HEK293 (cell line): ENCODE measurements around the gene GSG1L.

ENCODE experiments used
- CTCF ChIA-PET: fragments of 350-600 bp; formaldehyde crosslinking; extraction: SDS; loops from one replicate; lab custom pipeline; 2021; ENCODE audit warnings: antibody characterized with exemption; lab: Yijun Ruan, JAX
- POLR2A ChIA-PET: fragments of 300-600 bp; formaldehyde crosslinking; extraction: SDS; loops from one replicate; lab custom pipeline; 2020; ENCODE audit warnings: antibody characterized with exemption, inconsistent platforms; lab: Yijun Ruan, JAX
- H3K27ac ChIP-seq: fragments of 200-500 bp; sonication (Bioruptor generic); 2 replicates; pipeline ENCODE4 v1.5.1; 2014; ENCODE audit warnings: low read depth, low read length, control low read depth, inconsistent platforms; ENCODE audit errors: extremely low read depth
- H3K36me3 ChIP-seq, 2 experiments: fragments of 200-500 bp in 1 of 2; sonication (Bioruptor generic) in 1 of 2; 1 replicate in 1 of 2; 2 replicates in 1 of 2; pipeline ENCODE4 v1.5.1; 2014 to 2017; ENCODE audit warnings: inconsistent platforms in 2 of 2, low read length in 2 of 2; ENCODE audit not compliant: control insufficient read depth in 2 of 2, insufficient read depth in 1 of 2
- H3K4me1 ChIP-seq: fragments of 200-500 bp; sonication (Bioruptor generic); 2 replicates; pipeline ENCODE4 v1.5.1; 2014; ENCODE audit warnings: mild to moderate bottlenecking, low read length, inconsistent platforms; ENCODE audit not compliant: control insufficient read depth, insufficient read depth
- H3K4me3 ChIP-seq: 2 replicates; pipeline ENCODE4 v1.5.1; 2011; ENCODE audit warnings: low read depth, mild to moderate bottlenecking, control low read depth, low read length, moderate library complexity
- H3K9me3 ChIP-seq: fragments of 200-500 bp; sonication (Bioruptor generic); 2 replicates; pipeline ENCODE4 v1.5.1; 2014; ENCODE audit warnings: low read depth, low read length, inconsistent platforms; ENCODE audit not compliant: control insufficient read depth, insufficient read depth
- AEBP2 ChIP-seq: fragments of 450-650 bp; formaldehyde crosslinking; IDR thresholded peaks from 2 replicates; pipeline ENCODE4 v1.5.1; 2016; ENCODE audit warnings: missing biosample characterization, missing genetic modification characterization, borderline replicate concordance
- GFI1B ChIP-seq: fragments of 450-650 bp; formaldehyde crosslinking; IDR thresholded peaks from 2 replicates; pipeline ENCODE4 v1.5.1; 2016; ENCODE audit warnings: missing biosample characterization, missing genetic modification characterization
- KLF9 ChIP-seq: fragments of 450-650 bp; formaldehyde crosslinking; IDR thresholded peaks from 2 replicates; pipeline ENCODE4 v1.5.1; 2016; ENCODE audit warnings: missing biosample characterization, missing genetic modification characterization, low read depth
- PRDM2 ChIP-seq: fragments of 450-650 bp; formaldehyde crosslinking; IDR thresholded peaks from 2 replicates; pipeline ENCODE4 v1.5.1; 2016; ENCODE audit warnings: missing biosample characterization, missing genetic modification characterization, borderline replicate concordance
- ZBTB26 ChIP-seq: fragments of 450-650 bp; formaldehyde crosslinking; optimal IDR thresholded peaks from 2 replicates; pipeline ENCODE3; 2016; ENCODE audit warnings: missing biosample characterization, mild to moderate bottlenecking, missing genetic modification characterization
- ZNF16 ChIP-seq: fragments of 450-650 bp; formaldehyde crosslinking; IDR thresholded peaks from 2 replicates; pipeline ENCODE4 v1.5.1; 2016; ENCODE audit warnings: low read depth, missing biosample characterization, missing genetic modification characterization
- ZNF19 ChIP-seq: fragments of 450-650 bp; formaldehyde crosslinking; IDR thresholded peaks from 2 replicates; pipeline ENCODE4; 2016; ENCODE audit warnings: missing biosample characterization, missing genetic modification characterization, low read depth
- ZNF223 ChIP-seq: fragments of 450-650 bp; formaldehyde crosslinking; IDR thresholded peaks from 2 replicates; pipeline ENCODE4 v1.5.1; 2016; ENCODE audit warnings: missing biosample characterization, missing genetic modification characterization
- ZNF23 ChIP-seq: fragments of 450-650 bp; formaldehyde crosslinking; IDR thresholded peaks from 2 replicates; pipeline ENCODE4 v1.5.1; 2016; ENCODE audit warnings: missing biosample characterization, missing genetic modification characterization, borderline replicate concordance
- ZNF366 ChIP-seq: fragments of 450-650 bp; formaldehyde crosslinking; conservative IDR thresholded peaks from 2 replicates; pipeline ENCODE4 v1.5.1; 2016; ENCODE audit warnings: missing biosample characterization, missing genetic modification characterization
- ZNF416 ChIP-seq: fragments of 450-650 bp; formaldehyde crosslinking; IDR thresholded peaks from 2 replicates; pipeline ENCODE4 v1.5.1; 2016; ENCODE audit warnings: missing biosample characterization, missing genetic modification characterization
- ZNF514 ChIP-seq: fragments of 450-650 bp; formaldehyde crosslinking; IDR thresholded peaks from 2 replicates; pipeline ENCODE4 v1.5.1; 2016; ENCODE audit warnings: missing biosample characterization, missing genetic modification characterization
- ZNF548 ChIP-seq: fragments of 450-650 bp; formaldehyde crosslinking; IDR thresholded peaks from 2 replicates; pipeline ENCODE4 v1.5.1; 2016; ENCODE audit warnings: missing biosample characterization, missing genetic modification characterization
- ZNF830 ChIP-seq: fragments of 450-650 bp; IDR thresholded peaks from 2 replicates; pipeline ENCODE4 v1.5.0; 2018; ENCODE audit warnings: missing biosample characterization, missing genetic modification characterization, low read depth, mild to moderate bottlenecking, moderate library complexity

The GSG1L gene

DNA sequence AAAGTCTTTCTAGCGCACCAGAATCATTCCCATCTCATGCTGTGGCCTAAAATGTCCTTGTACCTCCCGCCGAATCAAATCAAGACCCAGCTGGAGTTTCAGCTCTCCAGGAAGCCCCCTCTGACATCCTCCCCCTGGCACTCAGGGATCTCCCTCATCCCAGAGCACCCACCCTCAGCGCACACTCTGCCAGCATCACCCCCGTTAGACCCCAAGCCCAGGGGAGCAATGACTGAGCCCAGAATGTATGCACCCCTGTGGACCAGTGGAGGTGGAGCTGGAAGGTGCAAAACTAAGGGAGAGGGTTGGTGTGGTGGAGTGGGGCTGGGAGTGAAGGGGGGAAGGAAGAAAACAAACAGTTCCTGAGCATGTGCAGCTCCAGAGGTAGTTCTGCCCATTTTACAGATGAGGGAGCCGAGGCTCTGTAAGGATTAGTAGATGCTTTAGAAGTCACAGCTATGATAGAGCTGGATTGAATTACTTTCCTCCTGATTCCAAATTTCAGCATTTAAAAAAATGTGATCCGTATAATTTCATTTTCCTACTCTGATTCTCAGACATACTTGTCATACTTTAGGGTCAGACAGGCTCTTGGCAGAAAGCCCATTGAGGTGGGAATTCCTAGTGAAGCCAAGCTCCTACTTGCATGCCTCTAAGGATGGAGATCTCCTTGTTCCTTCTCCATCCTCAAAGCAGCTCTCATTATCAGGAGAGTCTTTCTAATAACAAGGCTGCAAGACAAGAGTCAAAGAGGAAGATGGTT is 270.8 kb downstream of the GSG1L start:
- Histone ChIP-seq H3K4me3 (no peak overlapping the region), H3K36me3 (no peaks in the 10 kb centered on the region), H3K4me1 (no peaks in the 10 kb centered on the region), H3K27ac (no peak overlapping the region), H3K9me3 (no peaks in the 10 kb centered on the region)
- POLR2A ChIA-PET, result no interaction called here
- CTCF ChIA-PET, result no interaction called here
- TF ChIP-seq ZNF830 (tag by site-specific recombination) (no peak), ZNF416 (no peak)

- no peak overlapping the region for H3K27ac ChIP-seq
- no peak for TF ChIP-seq KLF9 (tag by site-specific recombination)
- TF ChIP-seq ZNF23 (tag by site-specific recombination), result no peak
- no peak for TF ChIP-seq AEBP2 (tag by site-specific recombination)
- TF ChIP-seq ZNF548 (tag by site-specific recombination), result no peak
- TF ChIP-seq ZNF16, result no peak
- no peak for TF ChIP-seq ZNF366 (tag by site-specific recombination)
- TF ChIP-seq PRDM2 (tag by site-specific recombination), result no peak
- TF ChIP-seq ZNF223 (tag by site-specific recombination), result no peak
- no peak for TF ChIP-seq ZBTB26 (tag by site-specific recombination)
- TF ChIP-seq GFI1B, result no peak
- TF ChIP-seq ZNF19 (tag by site-specific recombination), result no peak
- TF ChIP-seq ZNF514 (tag by site-specific recombination), result no peak
- TF ChIP-seq, all 188 proteins: peak for 0
- Histone ChIP-seq H3K9me3 (no peaks in the 10 kb centered on the region), H3K4me1 (no peaks in the 10 kb centered on the region), H3K4me3 (no peak overlapping the region), H3K36me3 (no peaks in the 10 kb centered on the region)
- CTCF ChIA-PET, result interaction anchor here (0.6 kb wide), 1 partner anchor 76 kb away, joined by 3 read pairs; no protein-coding TSS in a partner anchor
- POLR2A ChIA-PET, result no interaction called here
Measured at GRCh38 chr16:27791404-27791719, 272.2 kb downstream of the GSG1L start.
